Measurements from ENCODE around the gene NTRK1. TPM values are rescaled to one million over a fixed set of nuclear protein-coding genes. Genes with fewer than 3 reads are reported as not detected.

The NTRK1 gene
- total RNA-seq, 1 donor from 2014 or later, result not detected

DNA sequence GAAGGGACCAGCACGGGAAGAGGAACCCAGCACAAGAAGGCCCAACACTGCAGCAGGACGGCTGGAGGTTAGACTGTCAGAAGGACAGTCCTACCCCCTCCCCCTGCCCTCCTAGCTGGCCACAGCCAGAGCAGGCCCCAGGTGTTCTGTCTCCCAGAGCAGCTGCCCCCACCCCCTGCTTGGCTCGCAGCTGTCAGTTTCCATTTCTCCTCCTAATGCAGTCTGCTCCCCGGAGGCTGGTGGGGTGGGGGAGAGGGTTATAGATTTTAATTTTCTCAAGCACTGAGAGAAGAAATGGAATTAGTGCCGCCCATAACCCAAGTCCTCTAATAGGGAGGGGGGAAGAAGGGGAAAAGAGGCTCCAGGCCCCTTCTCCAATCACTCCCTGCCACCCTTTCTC lies 19.8 kb downstream of the NTRK1 start:
- no peak for DNase-seq (ENCODE audit: low read depth in 2 of 2)

DNA sequence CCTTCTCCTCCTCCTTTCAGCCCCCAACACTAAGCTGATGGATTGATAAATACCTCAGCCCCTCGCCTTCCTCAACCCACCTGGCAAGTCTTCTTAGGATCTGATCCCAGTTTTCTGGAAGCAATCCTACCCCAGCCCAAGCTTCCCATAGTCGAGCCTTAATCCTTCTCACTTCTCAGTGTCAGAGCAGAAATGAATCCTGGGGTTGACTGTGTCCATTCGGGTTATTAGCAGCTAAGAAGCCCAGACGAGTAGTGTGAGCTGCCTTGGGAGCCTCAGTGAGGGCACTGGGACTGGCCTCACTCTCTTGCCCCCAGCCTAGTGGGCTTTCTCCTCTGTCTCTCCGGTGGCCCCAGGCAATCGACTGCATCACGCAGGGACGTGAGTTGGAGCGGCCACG lies 20.4 kb downstream of the NTRK1 start:
- no peak for DNase-seq (ENCODE audit: low read depth in 2 of 2)

DNA sequence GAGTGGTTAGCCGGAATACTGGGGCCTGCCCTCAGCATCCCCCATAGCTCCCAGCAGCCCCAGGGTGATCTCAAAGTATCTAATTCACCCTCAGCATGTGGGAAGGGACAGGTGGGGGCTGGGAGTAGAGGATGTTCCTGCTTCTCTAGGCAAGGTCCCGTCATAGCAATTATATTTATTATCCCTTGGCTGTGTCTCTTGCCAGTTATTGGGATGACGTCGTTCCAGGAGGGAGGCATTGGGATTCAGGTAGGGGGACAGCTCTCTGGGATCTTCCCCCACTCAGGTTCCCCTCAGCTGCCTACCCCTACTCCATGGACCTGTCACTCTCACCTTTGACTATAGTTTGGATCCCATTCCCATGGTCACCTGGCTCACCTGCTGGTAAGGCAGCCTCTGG lies 21.0 kb downstream of the NTRK1 start:
- DNase-seq (ENCODE audit: low read depth in 2 of 2), result no peak

DNA sequence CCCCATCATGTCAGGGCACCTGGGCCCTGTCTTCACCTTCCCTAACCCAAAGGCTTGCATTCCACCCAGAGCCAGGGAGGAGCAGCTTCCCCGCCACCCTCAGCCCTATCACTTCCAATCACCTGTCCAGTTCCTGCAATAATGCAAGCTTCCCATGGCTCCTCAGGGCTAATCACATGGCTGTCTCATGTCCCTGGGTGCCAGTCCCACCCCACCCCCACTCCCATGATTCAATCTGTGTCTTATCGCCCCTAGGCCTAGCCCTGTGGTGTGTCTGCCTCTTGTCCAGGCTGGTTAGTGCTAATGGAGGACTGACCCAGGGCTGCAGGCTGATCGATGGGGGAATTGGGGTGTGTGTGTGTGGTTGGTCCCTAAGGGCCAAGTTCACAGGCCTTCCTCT lies 21.9 kb downstream of the NTRK1 start:
- DNase-seq (ENCODE audit: low read depth in 2 of 2), result no peak

DNA sequence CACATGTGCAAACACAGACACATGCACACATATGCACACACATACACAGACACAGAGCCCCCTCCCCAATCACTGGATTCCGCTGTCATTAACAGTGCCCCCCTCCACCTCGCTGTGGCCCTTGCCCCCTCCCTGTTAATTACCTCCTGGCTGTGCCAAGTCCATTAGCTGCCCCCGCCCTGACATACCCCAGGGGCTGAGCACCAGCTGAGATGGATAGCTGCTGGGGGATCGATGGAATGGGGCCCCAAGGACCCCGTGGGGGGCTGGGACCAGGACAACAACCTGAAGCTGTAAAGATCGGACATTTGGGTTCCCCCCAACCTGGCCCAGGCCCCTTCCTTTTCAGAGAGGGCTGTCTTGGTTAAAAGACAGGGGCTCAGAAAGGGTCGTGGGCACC lies 23.3 kb downstream of the NTRK1 start:
- no peak for DNase-seq (ENCODE audit: low read depth in 2 of 2)

DNA sequence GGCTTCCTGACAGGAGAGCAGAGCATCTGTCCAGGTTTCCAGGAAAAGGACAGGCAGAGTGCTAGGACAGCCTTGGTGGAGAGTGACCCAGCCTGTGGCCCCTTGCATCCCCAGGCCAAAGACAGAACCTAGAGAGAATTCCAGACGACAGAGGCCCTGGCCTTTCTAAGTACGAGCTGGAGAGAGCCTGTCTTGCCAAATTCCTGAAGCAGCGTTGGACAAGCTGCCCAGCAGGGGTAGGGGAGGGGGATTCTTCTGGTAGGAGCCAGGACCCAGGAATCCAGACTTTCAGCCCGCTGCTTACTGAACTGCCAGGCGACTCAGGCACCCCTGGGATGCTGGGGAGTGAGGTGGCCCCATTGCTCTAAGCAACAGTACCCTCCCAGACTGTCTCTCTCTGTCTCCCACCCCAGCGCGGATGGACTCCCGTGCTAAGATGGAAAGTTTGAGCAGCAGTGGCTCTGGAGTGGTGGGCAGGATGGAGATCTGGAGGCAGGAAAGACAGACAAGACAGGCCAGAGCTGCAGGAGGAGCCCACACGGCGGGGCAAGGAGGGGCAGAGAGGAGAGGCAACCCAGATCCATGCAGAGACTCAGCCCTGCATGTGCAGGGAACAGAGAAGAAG lies 24.0 kb downstream of the NTRK1 start:
- DNase-seq (ENCODE audit: low read depth in 2 of 2), result no peak

DNA sequence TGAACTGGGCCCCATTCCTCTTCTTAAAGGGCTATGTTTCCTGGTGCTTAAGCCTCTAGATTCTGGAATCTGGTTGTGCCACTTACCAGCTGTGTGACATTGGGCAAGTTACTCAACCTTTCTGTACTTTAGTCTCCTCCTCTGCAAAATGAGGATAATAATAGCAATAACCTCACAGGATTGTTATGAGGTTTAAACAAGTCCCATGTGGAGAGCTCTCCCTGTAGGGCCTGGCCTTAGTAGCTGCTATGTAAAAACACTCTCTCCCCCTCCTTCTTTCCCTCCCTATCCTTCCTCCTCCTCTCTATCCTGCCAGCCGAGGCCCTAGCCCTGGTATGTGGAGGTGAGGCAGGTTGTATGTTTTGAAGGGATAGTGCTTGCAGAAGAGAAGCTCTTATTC lies 24.6 kb downstream of the NTRK1 start:
- no peak for DNase-seq (ENCODE audit: low read depth in 2 of 2)

DNA sequence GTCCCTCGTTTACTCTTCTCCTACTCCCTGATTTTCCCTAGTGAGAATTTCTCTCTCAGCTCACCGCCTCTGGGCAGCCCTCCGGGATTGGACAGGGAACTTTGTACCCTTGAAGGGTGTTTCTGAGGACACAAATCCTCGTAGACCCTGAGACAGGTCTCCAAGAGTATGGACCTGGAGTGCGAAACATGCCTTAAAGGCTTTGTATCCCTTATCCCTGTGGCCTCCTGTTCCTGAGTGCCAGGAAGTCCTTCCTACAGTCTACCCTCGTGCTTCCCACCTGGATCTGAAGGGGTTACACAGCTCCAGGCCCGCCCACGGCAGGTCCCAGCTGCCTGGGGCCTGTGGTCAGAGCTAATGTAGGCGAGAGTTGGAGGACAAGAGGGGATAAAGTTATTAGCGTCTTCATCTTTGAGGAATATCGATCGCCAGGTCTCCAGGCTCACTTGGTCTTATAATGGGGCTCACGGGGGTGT lies 25.3 kb downstream of the NTRK1 start:
- no peak for DNase-seq (ENCODE audit: low read depth in 2 of 2)

DNA sequence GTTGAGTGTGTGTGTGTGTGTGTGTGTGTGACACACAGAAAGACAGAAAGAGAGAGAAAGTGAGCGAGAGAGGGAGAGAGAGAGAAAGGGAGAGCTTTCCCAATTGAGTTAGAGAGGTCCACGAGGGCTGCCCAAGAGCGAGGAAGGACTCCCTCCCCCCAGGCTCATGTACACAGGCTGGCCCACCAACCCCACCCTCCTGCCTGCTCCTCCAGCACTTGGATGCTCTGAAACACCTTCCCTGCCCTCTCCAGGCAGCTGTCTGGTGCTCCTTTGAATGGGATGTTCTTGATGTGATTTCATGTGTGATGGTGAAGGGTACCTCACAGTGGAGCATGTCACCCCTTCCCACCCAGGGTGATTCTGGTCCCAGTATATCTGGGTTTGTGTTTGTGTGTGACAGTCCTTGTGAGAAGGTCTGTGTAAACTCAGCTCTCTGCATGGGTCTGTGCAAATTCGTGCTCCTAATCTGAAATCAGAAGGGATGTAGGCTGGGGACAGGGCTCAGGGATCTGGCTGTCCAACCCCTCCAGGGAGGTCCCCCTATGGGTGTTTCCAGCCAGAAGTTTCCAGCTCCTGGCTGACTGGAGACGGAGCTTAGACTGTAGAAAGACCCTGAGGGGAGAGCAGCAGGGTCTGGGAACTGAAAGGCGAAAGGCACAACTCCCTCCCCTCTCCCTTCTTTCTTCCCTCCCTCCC lies 26.1 kb downstream of the NTRK1 start:
- no peak for DNase-seq (ENCODE audit: low read depth in 2 of 2)

DNA sequence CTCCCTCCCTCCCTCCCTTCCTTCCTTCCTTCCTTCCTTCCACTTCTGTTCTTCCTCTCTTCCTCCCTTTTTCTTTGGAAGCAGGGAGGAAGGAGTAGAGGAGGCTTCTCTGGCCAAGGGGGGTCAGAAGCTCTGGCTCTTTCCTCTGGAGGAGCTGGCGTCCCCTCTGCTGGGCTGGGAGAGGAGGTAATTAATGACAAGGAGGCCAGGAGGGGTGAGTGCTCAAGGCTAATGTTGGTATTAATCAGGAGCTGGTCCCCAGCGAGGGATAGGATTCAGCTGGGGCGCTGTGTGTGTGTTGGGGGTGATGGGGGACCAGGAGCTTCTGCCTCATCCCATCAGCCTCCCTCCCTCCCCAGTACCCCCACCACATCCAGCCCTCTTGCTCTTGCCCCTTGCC lies 26.7 kb downstream of the NTRK1 start:
- no peak for DNase-seq (ENCODE audit: low read depth in 2 of 2)

DNA sequence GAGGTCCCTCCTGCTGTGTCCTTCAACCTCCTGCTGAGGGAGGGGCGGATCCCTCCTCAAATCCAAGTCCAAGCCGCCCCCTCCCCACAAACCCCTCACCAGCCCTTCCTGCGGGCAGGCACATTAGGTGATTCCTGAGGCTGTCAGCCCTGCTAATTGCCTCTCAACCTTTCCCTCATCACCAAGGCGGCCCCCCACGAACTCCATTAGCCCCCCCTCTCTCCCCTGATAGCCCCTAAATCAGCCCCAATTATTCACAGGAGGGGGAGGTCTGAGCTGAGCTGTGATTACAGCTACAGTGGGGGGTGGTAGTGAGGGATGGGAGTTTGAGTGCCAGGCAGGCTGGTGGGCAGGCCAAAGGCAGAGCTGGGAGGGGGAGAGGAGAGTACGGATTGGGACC lies 27.1 kb downstream of the NTRK1 start:
- no peak for DNase-seq (ENCODE audit: low read depth in 2 of 2)

DNA sequence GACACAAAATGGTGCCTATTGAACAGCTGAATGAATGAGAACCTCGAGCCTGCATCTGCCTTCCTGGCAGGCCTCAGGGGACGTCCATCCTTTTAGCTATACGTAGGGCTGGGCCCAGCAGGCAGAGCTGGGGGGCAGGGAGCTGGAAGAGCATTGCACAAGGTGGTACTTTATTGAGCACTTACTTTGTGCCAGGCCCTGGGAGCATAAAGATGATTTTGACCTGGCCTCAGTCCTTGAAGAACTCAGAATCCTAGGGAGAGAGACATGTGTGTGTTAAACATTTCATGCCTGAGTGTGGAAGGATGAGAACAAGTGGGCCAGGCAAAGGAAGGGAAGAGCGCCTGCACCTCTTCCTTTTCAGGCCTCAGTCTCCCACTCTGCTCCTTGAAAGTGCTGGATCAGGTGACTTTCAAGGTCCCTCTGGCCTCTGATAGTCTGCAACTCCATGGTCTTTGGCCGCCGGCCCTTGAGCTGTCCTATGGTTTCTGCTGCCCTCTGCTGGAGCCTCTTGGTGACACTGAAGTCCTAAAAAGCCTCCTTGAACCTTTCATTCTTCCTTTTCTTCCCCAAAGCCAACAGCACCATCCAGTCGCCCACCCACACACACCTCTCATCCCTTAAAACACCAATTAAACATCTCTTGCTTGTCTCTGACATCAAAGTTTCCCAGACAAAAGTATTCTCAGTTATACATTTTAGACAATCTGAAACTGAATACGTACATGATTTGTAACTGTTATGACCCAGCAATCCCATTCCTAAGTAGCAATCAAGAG lies 29.3 kb downstream of the NTRK1 start:
- peak; percentile 79 to 85 for DNase-seq (ENCODE audit: low read depth in 2 of 2)

DNA sequence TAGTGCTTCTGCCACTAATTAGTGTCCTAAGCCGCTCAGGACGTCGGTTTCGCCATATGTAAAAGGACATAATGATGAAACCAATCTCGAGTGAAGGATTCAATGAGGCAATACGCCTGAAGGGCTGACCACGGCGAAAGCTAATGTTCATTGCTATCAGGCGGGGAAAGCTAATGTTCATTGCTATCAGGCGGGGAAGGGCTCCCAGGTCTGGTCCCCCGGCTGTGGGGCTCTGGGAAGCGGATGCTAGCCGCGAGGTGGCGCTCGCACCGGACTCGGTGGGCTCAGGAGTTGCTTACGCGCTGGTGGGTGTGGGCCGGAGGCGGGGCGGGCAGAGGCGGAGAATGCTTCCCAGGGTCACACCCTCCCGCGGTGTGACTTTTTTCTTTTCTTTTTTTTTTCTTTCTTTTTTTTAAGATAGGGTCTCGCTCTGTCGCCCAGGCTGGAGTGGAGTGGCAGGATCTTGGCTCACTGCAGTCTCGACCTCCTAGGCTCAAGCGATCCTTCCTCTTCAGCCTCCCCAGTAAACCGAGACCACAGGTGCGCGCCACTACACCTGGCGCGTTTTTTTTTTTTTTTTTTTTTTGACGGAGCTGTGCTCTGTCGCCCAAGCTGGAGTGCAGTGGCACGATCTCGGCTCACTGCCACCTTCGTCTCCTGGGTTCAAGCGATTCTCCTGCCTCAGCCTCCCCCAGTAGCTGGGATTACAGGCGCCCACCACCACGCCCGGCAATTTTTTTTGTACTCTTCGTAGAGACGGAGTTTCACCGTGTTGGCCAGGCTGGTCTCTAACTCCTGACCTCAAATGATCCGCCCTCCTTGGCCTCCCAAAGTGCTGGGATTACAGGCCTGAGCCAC lies 31.8 kb downstream of the NTRK1 start:
- DNase-seq (ENCODE audit: low read depth in 2 of 2), result peak; percentile 92 to 95

DNA sequence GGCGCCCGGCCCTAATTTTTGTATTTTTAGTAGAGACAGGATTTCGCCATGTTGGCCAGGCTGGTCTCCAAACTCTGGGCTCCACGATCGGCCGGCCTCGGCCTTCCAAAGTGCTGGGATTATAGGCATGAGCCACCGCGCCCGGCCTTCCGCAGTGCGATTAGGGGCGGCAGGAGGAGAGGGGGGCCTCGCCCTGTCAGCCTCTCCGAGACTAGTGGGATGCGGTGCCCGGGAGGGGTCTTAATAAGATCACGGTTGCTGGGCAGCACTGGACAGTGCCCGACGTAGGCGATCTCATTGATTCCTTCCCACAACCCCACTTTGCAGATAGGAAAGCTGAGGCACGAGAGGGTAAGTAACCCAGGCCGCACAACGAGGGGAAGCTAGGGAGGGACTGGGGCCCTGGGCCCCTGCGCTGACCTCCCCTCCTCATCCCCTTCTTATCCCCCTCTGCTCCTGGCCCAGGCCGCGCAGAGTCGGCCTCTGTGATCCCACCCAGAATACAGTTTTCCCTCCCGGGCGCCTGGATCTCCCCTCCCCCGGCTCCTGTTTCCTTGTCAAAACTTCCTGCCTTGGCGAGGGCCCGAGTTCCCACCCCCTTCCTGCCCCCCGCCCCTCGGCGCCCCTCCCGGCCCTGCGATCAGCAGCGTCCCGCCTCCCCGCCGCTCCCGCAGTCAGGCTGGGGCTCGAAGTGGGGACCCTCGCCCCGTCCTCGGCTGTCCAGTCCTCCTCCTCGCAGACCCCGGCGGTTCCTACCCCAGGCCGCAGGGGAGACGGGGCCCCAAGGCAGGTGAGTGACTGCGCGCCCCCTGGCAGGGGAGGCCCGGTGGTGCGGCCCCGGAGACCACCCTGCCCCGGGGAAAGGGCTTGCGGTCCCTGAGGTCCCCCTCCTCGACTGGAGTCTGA lies 32.6 kb downstream of the NTRK1 start, which contains the start of gene PEAR1:
Gene PEAR1, plus strand, starts transcription at position 671 of the 906 bp plus-strand sequence. CDS start 10,209 bp downstream, outside the sequence.
- DNase-seq (ENCODE audit: low read depth in 2 of 2), result peak; percentile 73 to 89

DNA sequence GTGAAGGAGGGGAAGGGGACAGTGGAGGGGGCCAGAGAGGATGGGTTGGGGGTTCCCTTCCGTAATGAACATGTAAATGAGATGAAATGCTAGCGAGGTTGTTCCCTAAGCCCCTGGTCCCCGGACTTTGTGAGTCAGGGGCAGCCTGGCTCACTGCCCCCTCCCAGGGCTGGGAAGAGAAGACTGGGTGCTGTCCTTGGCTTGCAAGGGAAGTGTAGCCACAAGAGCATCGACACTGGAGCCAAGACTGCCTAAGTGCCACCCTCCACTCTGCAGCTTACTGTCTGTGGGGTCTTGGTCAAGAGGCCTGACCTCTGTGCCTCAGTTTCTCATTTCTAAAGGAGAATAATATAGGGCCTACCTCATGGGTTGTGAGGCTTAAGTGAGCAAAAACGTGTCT lies 33.3 kb downstream of the NTRK1 start:
- DNase-seq (ENCODE audit: low read depth in 2 of 2), result peak in 1 of 2 donors; percentile 31

DNA sequence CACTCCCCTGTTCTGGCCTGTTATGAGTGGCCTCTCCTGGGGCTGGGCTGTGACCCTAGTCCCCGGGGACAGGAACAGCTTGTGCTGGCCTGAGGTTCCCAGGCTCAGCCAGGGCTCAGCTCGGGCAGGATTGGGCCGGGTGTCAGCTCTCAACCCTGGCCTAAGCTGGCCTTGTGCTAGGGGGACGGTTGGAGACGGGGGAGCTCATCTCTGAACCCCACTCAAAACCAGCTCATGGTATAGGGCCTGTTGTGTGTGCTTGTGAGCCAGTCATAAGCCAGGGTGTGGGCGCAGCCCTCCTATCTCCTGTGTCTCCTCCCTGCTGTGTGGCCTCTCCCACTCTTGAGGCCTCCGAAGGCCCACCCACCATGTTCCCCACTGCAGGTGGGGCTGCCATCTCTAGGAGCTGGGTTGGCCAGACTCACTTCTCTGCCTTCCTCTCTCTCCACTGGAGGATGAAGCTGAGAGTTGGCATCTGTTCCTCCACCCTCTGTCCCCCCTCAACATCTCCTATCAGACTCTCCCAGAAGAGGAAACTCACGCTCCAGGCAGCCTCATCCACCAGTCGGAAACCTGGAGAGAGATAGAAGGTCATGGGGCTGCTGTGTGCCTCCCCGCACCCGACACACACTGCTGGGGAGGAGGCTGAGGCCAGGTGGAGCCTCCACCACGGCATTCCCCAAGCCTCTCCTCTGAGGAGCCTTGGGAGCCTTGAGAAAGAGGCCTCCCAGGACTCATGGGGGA lies 34.2 kb downstream of the NTRK1 start:
- DNase-seq (ENCODE audit: low read depth in 2 of 2), result peak; percentile 71 to 77

DNA sequence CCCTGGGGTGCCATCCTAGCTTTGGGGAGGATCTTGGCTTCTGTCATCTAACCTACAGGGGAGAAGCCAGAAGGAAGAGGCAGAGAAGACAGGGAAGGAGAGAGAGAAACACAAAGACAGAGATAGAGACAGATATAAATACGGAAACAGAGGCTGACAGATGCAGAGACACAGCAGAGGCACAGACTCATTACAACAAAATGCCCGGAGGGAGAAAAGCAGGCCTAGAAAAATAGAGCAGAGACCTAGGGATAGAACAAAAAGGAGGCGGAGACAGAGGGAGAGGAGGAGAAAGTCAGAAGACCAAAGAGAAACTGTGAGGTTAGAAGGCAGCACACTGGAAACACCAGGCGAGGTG lies 34.8 kb downstream of the NTRK1 start:
- peak; percentile 31 to 35 for DNase-seq (ENCODE audit: low read depth in 2 of 2)

DNA sequence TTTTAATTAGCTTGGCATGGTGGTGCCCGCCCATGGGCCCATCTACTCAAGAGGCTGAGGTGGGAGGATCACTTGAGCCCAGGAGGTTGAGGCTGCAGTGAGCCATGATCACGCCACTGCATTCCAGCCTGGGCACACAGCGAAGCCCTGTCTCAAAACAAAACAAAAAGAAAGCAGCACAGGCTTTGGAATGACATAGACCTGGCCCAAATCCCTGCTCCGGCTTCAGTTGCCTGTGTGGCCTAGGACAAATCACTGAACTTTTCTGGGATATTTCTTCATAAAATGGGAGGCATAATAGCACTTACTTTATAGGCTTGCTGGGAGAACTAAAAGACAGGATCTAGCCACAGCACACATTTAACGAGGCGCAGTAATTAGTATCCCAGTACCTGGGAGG lies 35.3 kb downstream of the NTRK1 start:
- peak in 1 of 2 donors; percentile 43 for DNase-seq (ENCODE audit: low read depth in 2 of 2)

DNA sequence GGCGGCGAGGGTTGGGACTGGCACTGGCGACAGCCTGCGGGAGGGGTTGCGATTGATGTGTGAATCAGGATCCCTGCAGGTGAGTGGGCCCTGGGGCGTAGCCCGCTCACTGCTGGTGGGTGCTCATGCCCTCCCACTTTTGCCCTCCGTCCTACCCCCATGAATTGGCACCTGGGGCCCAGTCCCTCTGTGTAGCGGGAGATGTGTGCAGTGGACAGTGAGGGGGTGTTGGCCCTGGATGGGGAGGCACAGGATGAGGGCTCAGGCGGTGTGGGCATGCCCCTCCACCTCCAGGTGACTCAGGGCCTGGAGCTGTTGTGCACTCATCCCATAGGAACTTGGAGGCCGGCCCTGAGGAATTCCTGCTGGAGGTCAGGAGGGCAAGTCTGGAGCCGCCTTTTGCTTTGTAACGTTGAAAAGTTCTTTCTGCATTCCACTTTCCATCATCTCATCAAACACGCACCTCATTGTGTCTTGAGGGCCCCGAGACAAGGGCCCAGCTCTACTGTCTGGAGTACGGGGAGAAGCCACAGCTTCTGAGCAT lies 35.9 kb downstream of the NTRK1 start:
- DNase-seq (ENCODE audit: low read depth in 2 of 2), result peak; percentile 40 to 90
